Amygdala (tissue), 56 donors: ENCODE results near the gene ASCC1.
"Not testable (repeated sequence)": the region's sequence is repeated elsewhere in the genome, so short reads cannot be mapped to it uniquely, and the experiment has no call there.

ENCODE experiments used
- DNase-seq, 56 donors: peaks; one replicate each; lab custom pipeline; 2025; lab: John Stamatoyannopoulos, UW

Gene ASCC1

GRCh38 chr10:72174297-72174662 is 41.8 kb downstream of the ASCC1 start:
- no peak for DNase-seq

GRCh38 chr10:72173619-72174296 is 42.3 kb downstream of the ASCC1 start:
- no peak for DNase-seq

- DNase-seq = no peak
Observed at GRCh38 chr10:72173262-72173618, 42.8 kb downstream of the ASCC1 start.

- DNase-seq = no peak
Observed at GRCh38 chr10:72171175-72171630, 44.9 kb downstream of the ASCC1 start.

GRCh38 chr10:72170733-72171132 is 45.3 kb downstream of the ASCC1 start:
- DNase-seq = no peak

- DNase-seq = no peak
Observed at GRCh38 chr10:72170263-72170662, 45.8 kb downstream of the ASCC1 start.

- DNase-seq = no peak
Observed at GRCh38 chr10:72167118-72167517, 49.0 kb downstream of the ASCC1 start.

- no peak for DNase-seq
Observed at GRCh38 chr10:72164617-72165016, 51.5 kb downstream of the ASCC1 start.

- DNase-seq = no peak
Observed at GRCh38 chr10:72162978-72163377, 53.1 kb downstream of the ASCC1 start.

- peak in 35 of 56 donors; percentile 3 to 64 (median 23) for DNase-seq
Observed at GRCh38 chr10:72158176-72158575, 57.9 kb downstream of the ASCC1 start.

- no peak for DNase-seq
Observed at GRCh38 chr10:72156223-72156622, 59.9 kb downstream of the ASCC1 start.

- DNase-seq = no peak
Observed at GRCh38 chr10:72152286-72152685, 63.8 kb downstream of the ASCC1 start.

- not testable (repeated sequence) for DNase-seq
Observed at GRCh38 chr10:72150746-72151478, 65.2 kb downstream of the ASCC1 start.

- not testable (repeated sequence) for DNase-seq
Observed at GRCh38 chr10:72147324-72147584, 68.8 kb downstream of the ASCC1 start.

GRCh38 chr10:72146559-72147323 is 69.3 kb downstream of the ASCC1 start:
- DNase-seq = no peak

GRCh38 chr10:72146071-72146470 is 70.0 kb downstream of the ASCC1 start:
- no peak for DNase-seq

GRCh38 chr10:72145657-72146056 is 70.4 kb downstream of the ASCC1 start:
- no peak for DNase-seq

- DNase-seq = no peak
Observed at GRCh38 chr10:72140850-72141249, 75.2 kb downstream of the ASCC1 start.

GRCh38 chr10:72140174-72140573 is 75.9 kb downstream of the ASCC1 start:
- DNase-seq = no peak

- no peak for DNase-seq
Observed at GRCh38 chr10:72137583-72137982, 78.5 kb downstream of the ASCC1 start.

GRCh38 chr10:72136225-72136624 is 79.9 kb downstream of the ASCC1 start:
- DNase-seq = not testable (repeated sequence)
